ENCODE results near the gene GREB1. TPM values are rescaled to one million over a fixed set of nuclear protein-coding genes. Genes with fewer than 3 reads are reported as not detected.

GREB1 gene
- total RNA-seq, 1 experiment from 2014 or later: 6.2 TPM

- Histone ChIP-seq H3K4me3 (replicated peaks in 1 of 2; ENCODE audit: low read depth in 1 of 2, low read length in 2 of 2) (no peak overlapping the region), H3K36me3 (ENCODE audit: control insufficient read depth in 1 of 2, insufficient read depth in 2 of 2, low read length in 2 of 2) (no peaks in the 10 kb centered on the region), H3K27ac (ENCODE audit: low read depth, low read length) (no peak overlapping the region), H3K4me2 (ENCODE audit: low read length) (no peak overlapping the region), H3K79me2 (ENCODE audit: insufficient read depth, low read length) (no peaks in the 10 kb centered on the region), H2AFZ (ENCODE audit: low read depth, low read length, poor library complexity, severe bottlenecking) (no peak overlapping the region), H3K27me3 (ENCODE audit: insufficient read depth, low read length) (no peaks in the 10 kb centered on the region), H4K20me1 (ENCODE audit: insufficient read depth) (no peaks in the 10 kb centered on the region), H3K9me2 (ENCODE audit: insufficient read depth) (no peaks in the 10 kb centered on the region), H3K9ac (ENCODE audit: low read length) (no peak overlapping the region), H3K4me1 (ENCODE audit: control insufficient read depth in 1 of 2, insufficient read depth in 2 of 2, low read length in 2 of 2) (peaks cover 0 to 1% of the 10 kb centered on the region in 2 experiments; a peak in 1 of 4 replicates), H3K9me3 (ENCODE audit: control insufficient read depth in 1 of 2, insufficient read depth in 1 of 2, low read depth in 1 of 2, low read length in 2 of 2) (no peaks in the 10 kb centered on the region)
- POLR2A ChIA-PET: no interaction called here
- no TSS peak for BruUV-seq (replicated peaks)
- RAD21 ChIA-PET (ENCODE audit: low non-redundant PET in 1 of 2, low total read pairs in 2 of 2, uncharacterized antibody in 2 of 2, unreplicated experiment in 2 of 2): no interaction called here
- no peak for ATAC-seq
- DNase-seq (ENCODE audit: low read depth, low spot score): no peak
- TF ChIP-seq EZH2 (IDR thresholded peaks at IDR 0.05): no peak
- no peak for TF ChIP-seq SP1 (IDR thresholded peaks at IDR 0.05; ENCODE audit: low read depth)
- no peak for TF ChIP-seq CTCF (IDR thresholded peaks at IDR 0.05 in 2 of 3, conservative IDR thresholded peaks at IDR 0.05 in 1 of 3; ENCODE audit: borderline replicate concordance in 1 of 3, insufficient read depth in 1 of 3, low read depth in 2 of 3, low read length in 2 of 3)
- TF ChIP-seq, protein P1, sequence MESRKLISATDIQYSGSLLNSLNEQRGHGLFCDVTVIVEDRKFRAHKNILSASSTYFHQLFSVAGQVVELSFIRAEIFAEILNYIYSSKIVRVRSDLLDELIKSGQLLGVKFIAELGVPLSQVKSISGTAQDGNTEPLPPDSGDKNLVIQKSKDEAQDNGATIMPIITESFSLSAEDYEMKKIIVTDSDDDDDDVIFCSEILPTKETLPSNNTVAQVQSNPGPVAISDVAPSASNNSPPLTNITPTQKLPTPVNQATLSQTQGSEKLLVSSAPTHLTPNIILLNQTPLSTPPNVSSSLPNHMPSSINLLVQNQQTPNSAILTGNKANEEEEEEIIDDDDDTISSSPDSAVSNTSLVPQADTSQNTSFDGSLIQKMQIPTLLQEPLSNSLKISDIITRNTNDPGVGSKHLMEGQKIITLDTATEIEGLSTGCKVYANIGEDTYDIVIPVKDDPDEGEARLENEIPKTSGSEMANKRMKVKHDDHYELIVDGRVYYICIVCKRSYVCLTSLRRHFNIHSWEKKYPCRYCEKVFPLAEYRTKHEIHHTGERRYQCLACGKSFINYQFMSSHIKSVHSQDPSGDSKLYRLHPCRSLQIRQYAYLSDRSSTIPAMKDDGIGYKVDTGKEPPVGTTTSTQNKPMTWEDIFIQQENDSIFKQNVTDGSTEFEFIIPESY (IDR thresholded peaks at IDR 0.05; ENCODE audit: extremely low read depth, insufficient replicate concordance, low read length): no peak
- TF ChIP-seq ATF3 (IDR thresholded peaks at IDR 0.05): no peak
- no peak for TF ChIP-seq CBX3 (IDR thresholded peaks at IDR 0.05; ENCODE audit: low read depth)
- TF ChIP-seq SRF (IDR thresholded peaks at IDR 0.05; ENCODE audit: low read depth): no peak
- no peak for TF ChIP-seq MAX (IDR thresholded peaks at IDR 0.05)
- no peak for TF ChIP-seq POLR2AphosphoS5 (IDR thresholded peaks at IDR 0.05; ENCODE audit: low read depth, low read length)
- intact Hi-C loops (cut with micrococcal nuclease): no loop called here
- CTCF ChIA-PET: no interaction called here
These were observed 40.6 kb downstream of the GREB1 start for GRCh38 chr2:11574176-11575046.
